ENCODE results near the gene COG3.

GRCh38 chr13:45447050-45447661, 17.6 kb upstream of the COG3 start:
- TF ChIP-seq CTCF (IDR thresholded peaks at IDR 0.05; ENCODE audit: poor library complexity) (no peak), EZH2 (IDR thresholded peaks at IDR 0.05; ENCODE audit: borderline replicate concordance) (no peak)

All from hepatocyte (in vitro differentiated cells).